Measurements from ENCODE around the gene AKAP10.

DNA sequence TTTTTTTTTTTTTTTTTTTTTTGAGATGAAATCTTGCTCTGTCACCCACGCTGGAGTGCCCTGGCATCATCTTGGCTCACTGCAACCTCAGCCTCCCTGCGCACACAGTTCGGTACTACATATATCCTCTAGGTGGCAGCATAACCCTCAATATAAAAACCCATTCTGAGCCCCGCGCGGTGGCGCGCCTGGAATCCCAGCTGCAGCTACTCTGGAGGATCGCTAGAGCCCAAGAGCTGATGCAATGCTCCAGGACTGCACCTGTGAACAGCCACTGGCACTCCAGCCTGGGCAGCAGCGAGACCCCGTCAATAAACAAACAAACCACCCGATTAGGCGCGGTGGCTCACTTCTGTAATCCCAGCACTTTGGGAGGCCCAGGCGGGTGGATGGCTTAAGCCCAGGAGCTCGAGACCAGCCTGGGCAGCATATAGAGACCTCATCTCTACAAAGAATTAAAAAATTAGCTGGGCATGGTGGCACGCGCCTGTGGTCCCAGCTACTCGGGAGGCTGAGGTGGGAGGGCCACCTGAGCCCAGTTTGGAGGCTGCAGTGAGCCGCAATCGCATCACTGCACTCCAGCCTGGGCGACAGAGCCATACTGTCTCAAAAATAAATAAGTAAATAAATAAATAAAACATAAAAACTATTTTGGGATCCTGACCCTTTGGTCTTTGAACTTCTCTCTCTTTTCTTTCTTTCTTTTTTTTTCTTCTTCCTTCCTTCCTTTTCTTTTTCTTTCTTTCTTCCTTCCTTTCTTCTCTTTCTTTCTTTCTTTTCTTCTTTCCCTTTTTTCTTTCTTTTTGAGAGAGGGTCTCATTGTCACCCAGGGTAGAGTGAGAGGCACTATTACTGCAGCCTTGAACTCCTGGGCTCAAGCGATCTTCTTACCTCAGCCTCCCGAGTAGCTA lies 15.4 kb upstream of the AKAP10 start:
- TF ChIP-seq, protein P1, sequence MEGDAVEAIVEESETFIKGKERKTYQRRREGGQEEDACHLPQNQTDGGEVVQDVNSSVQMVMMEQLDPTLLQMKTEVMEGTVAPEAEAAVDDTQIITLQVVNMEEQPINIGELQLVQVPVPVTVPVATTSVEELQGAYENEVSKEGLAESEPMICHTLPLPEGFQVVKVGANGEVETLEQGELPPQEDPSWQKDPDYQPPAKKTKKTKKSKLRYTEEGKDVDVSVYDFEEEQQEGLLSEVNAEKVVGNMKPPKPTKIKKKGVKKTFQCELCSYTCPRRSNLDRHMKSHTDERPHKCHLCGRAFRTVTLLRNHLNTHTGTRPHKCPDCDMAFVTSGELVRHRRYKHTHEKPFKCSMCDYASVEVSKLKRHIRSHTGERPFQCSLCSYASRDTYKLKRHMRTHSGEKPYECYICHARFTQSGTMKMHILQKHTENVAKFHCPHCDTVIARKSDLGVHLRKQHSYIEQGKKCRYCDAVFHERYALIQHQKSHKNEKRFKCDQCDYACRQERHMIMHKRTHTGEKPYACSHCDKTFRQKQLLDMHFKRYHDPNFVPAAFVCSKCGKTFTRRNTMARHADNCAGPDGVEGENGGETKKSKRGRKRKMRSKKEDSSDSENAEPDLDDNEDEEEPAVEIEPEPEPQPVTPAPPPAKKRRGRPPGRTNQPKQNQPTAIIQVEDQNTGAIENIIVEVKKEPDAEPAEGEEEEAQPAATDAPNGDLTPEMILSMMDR (IDR thresholded peaks at IDR 0.05): peak; percentile 79
- no peak for TF ChIP-seq EZH2 (IDR thresholded peaks at IDR 0.05)

All from neural progenitor cell (in vitro differentiated cells).